ENCODE measurements around the gene ARHGEF3. TPM values are rescaled to one million over a fixed set of nuclear protein-coding genes. Genes with fewer than 3 reads are reported as not detected.

ARHGEF3 gene
- total RNA-seq, 1 experiment from 2014 or later: 1.3 TPM

GRCh38 chr3:56825567-56826438, 24.1 kb upstream of the ARHGEF3 start:
- Histone ChIP-seq H3K4me3 (ENCODE audit: low read depth, low read length, poor library complexity, severe bottlenecking) (no peak overlapping the region), H3K36me3 (ENCODE audit: insufficient read depth, low read length, poor library complexity, severe bottlenecking) (no peaks in the 10 kb centered on the region), H3K27me3 (replicated peaks; ENCODE audit: insufficient read depth, low read depth, low read length, poor library complexity) (no peaks in the 10 kb centered on the region), H3K27ac (ENCODE audit: low read depth, low read length, poor library complexity, severe bottlenecking) (no peak overlapping the region), H3K9me3 (ENCODE audit: low read depth, low read length, poor library complexity, severe bottlenecking) (no peaks in the 10 kb centered on the region), H3K4me1 (ENCODE audit: insufficient read depth, low read length, poor library complexity, severe bottlenecking) (no peaks in the 10 kb centered on the region)
- BruUV-seq (replicated peaks): no TSS peak
- intact Hi-C loops (cut with micrococcal nuclease; ENCODE audit: unreplicated experiment): no loop called here
- no peak for TF ChIP-seq EZH2 (IDR thresholded peaks at IDR 0.05; ENCODE audit: borderline replicate concordance, low read depth, low read length, poor library complexity, severe bottlenecking)
- TF ChIP-seq CTCF (conservative IDR thresholded peaks at IDR 0.05; ENCODE audit: low read depth, low read length): no peak
- no peak for DNase-seq (ENCODE audit: low spot score)
- ChIA-PET POLR2A (ENCODE audit: low non-redundant PET) (no interaction called here), CTCF (no interaction called here)

GRCh38 chr3:56823984-56824703, 22.4 kb upstream of the ARHGEF3 start:
- H3K4me3 ChIP-seq (ENCODE audit: low read depth, low read length, poor library complexity, severe bottlenecking): no peak overlapping the region
- H3K36me3 ChIP-seq (ENCODE audit: insufficient read depth, low read length, poor library complexity, severe bottlenecking): no peaks in the 10 kb centered on the region
- BruUV-seq (replicated peaks): no TSS peak
- H3K27ac ChIP-seq (ENCODE audit: low read depth, low read length, poor library complexity, severe bottlenecking): no peak overlapping the region
- intact Hi-C loops (cut with micrococcal nuclease; ENCODE audit: unreplicated experiment): no loop called here
- POLR2A ChIA-PET (ENCODE audit: low non-redundant PET): no interaction called here
- no peak for DNase-seq (ENCODE audit: low spot score)
- H3K9me3 ChIP-seq (ENCODE audit: low read depth, low read length, poor library complexity, severe bottlenecking): no peaks in the 10 kb centered on the region
- CTCF ChIA-PET: no interaction called here
- H3K27me3 ChIP-seq (replicated peaks; ENCODE audit: insufficient read depth, low read depth, low read length, poor library complexity): no peaks in the 10 kb centered on the region
- TF ChIP-seq EZH2 (IDR thresholded peaks at IDR 0.05; ENCODE audit: borderline replicate concordance, low read depth, low read length, poor library complexity, severe bottlenecking): no peak
- no peak for TF ChIP-seq CTCF (conservative IDR thresholded peaks at IDR 0.05; ENCODE audit: low read depth, low read length)
- no peaks in the 10 kb centered on the region for H3K4me1 ChIP-seq (ENCODE audit: insufficient read depth, low read length, poor library complexity, severe bottlenecking)

- ChIA-PET CTCF (no interaction called here), POLR2A (ENCODE audit: low non-redundant PET) (no interaction called here)
- Histone ChIP-seq H3K36me3 (ENCODE audit: insufficient read depth, low read length, poor library complexity, severe bottlenecking) (no peaks in the 10 kb centered on the region), H3K4me3 (ENCODE audit: low read depth, low read length, poor library complexity, severe bottlenecking) (no peak overlapping the region), H3K9me3 (ENCODE audit: low read depth, low read length, poor library complexity, severe bottlenecking) (no peaks in the 10 kb centered on the region), H3K27ac (ENCODE audit: low read depth, low read length, poor library complexity, severe bottlenecking) (no peak overlapping the region), H3K27me3 (replicated peaks; ENCODE audit: insufficient read depth, low read depth, low read length, poor library complexity) (no peaks in the 10 kb centered on the region), H3K4me1 (ENCODE audit: insufficient read depth, low read length, poor library complexity, severe bottlenecking) (no peaks in the 10 kb centered on the region)
- TF ChIP-seq EZH2 (IDR thresholded peaks at IDR 0.05; ENCODE audit: borderline replicate concordance, low read depth, low read length, poor library complexity, severe bottlenecking) (no peak), CTCF (conservative IDR thresholded peaks at IDR 0.05; ENCODE audit: low read depth, low read length) (no peak)
- BruUV-seq (replicated peaks): no TSS peak
- intact Hi-C loops (cut with micrococcal nuclease; ENCODE audit: unreplicated experiment): no loop called here
- DNase-seq (ENCODE audit: low spot score): no peak
Observed at GRCh38 chr3:56823421-56823926, 21.7 kb upstream of the ARHGEF3 start.

Measured in A673 (cell line).